Type B pancreatic cell (in vitro differentiated cells): ENCODE results near the gene DIAPH1. TPM values are rescaled to one million over a fixed set of nuclear protein-coding genes. Genes with fewer than 3 reads are reported as not detected.

ENCODE experiments used
- DNase-seq: peaks from one replicate; pipeline ENCODE4 v3.0.0; 2021; ENCODE audit warnings: mixed read lengths; ENCODE audit not compliant: unreplicated experiment; ENCODE audit errors: extremely low spot score
- H3K27ac Mint-ChIP-seq: 2 replicates; pipeline ENCODE4 v1.8.0; 2021; ENCODE audit warnings: mild to moderate bottlenecking, mixed read lengths
- H3K27me3 Mint-ChIP-seq: 2 replicates; pipeline ENCODE4 v1.8.0; 2021; ENCODE audit warnings: mixed read lengths
- H3K36me3 Mint-ChIP-seq: 2 replicates; pipeline ENCODE4 v1.8.0; 2021; ENCODE audit warnings: mixed read lengths
- H3K4me1 Mint-ChIP-seq: one replicate; pipeline ENCODE4 v1.8.0; 2021; ENCODE audit warnings: mixed read lengths; ENCODE audit not compliant: unreplicated experiment
- H3K4me3 Mint-ChIP-seq: 2 replicates; pipeline ENCODE4 v1.8.0; 2021; ENCODE audit warnings: mild to moderate bottlenecking, mixed read lengths
- H3K9me3 Mint-ChIP-seq: 2 replicates; pipeline ENCODE4 v1.8.0; 2021; ENCODE audit warnings: mixed read lengths
- CTCF ChIP-seq: fragments of 200-600 bp; sonication (generic); conservative IDR thresholded peaks from 2 replicates; pipeline ENCODE4 v1.5.0; 2021; ENCODE audit warnings: antibody characterized with exemption, mild to moderate bottlenecking
- total RNA-seq: library from RNA; stranded (reverse); gene quantifications from 2 replicates; pipeline ENCODE4 v1.2.1, GENCODE V29; 2021; ENCODE audit warnings: low replicate concordance

DIAPH1 gene
- total RNA-seq, 1 donor from 2014 or later: 79.6 TPM

DNA sequence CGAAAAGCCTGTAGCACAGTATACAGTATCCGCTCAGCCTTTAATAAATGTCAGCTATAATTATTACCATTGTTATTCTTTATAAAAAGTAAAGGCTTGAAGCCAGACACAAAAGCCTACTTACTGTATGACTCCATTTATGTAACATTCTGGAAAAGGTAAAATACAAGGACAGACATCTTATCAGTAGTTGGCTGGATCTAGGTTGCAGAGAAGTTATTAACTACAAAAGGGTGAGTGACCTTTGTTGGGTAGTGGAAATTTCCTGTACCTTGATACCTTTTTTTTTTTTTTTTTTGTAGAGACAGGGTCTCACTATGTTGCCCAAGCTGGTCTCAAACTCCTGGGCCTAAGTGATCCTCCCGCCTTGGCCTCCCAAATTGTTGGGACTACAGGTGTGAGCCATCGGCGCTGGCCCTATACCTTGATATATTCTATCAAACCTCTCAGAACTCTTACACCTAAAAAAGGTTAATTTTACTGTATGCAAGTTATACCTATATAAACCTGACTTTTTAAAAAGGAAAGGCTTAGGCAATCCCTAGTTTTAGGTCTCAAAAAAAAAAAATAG, 11.9 kb upstream of the DIAPH1 start:
- no peaks in the 10 kb centered on the region for H3K9me3 Mint-ChIP-seq
- no peaks in the 10 kb centered on the region for H3K27me3 Mint-ChIP-seq
- no peak overlapping the region for H3K4me3 Mint-ChIP-seq
- no peak for DNase-seq
- peaks cover 8% of the 10 kb centered on the region for H3K4me1 Mint-ChIP-seq
- H3K36me3 Mint-ChIP-seq: peaks cover 25% of the 10 kb centered on the region
- no peak for TF ChIP-seq CTCF
- H3K27ac Mint-ChIP-seq: no peak overlapping the region

DNA sequence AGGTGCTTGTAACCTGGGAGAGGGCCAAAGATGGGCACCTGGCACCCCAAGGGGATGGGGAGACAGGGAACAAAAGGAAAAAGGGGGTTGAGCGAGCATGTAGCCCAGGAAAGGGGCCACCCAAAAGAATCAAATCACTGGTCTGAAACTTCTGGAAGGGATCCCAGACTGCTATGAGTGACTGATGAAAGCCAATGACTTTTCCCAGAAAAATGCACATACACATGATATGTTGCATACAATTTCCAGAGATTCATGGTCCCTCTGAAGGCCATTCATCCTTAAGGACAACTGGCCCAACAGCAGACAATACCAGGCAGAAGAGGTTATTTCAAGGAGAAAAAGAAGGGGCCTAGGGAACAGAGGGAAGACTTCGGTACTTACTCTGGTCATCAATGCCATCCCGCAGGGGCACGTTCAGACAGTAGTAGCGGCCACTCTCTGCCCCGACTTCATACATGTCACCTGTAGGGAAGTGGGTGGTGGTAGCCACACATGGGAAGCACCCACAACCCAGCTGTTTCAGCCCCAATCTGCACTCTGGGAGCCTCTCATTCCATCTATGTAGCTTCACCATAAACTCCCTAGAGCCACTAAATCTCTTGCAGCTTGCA, 9.5 kb upstream of the DIAPH1 start:
- H3K4me1 Mint-ChIP-seq: peaks cover 2% of the 10 kb centered on the region
- no peaks in the 10 kb centered on the region for H3K27me3 Mint-ChIP-seq
- no peak for TF ChIP-seq CTCF
- no peak for DNase-seq
- H3K9me3 Mint-ChIP-seq: no peaks in the 10 kb centered on the region
- H3K4me3 Mint-ChIP-seq: no peak overlapping the region
- H3K27ac Mint-ChIP-seq: no peak overlapping the region
- peaks cover 29% of the 10 kb centered on the region for H3K36me3 Mint-ChIP-seq

GRCh38 chr5:141623611-141624010, 4.8 kb upstream of the DIAPH1 start:
- H3K9me3 Mint-ChIP-seq: no peaks in the 10 kb centered on the region
- TF ChIP-seq CTCF: no peak
- peaks cover 29% of the 10 kb centered on the region for H3K36me3 Mint-ChIP-seq
- no peak overlapping the region for H3K4me3 Mint-ChIP-seq
- DNase-seq: no peak
- no peak overlapping the region for H3K27ac Mint-ChIP-seq
- no peaks in the 10 kb centered on the region for H3K27me3 Mint-ChIP-seq
- peaks cover 6% of the 10 kb centered on the region for H3K4me1 Mint-ChIP-seq

DNA sequence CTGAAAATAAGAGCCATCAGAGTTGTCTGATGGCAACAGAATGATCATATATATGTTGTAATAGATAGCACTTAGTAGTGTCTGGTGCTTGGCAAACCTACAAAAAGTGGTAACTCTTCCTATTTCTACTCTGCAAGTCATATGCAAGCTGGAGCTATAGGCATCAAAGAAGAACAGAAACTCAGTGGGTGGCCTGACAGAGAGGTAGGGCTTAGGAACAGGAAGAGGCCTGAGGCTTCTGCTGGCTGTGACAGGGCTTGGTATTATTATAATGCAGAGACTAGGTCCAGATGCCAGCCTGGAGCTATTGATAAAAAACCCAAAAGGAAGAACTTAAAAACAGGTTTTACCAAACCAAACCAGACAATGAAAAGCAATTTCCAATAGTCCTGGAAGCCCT, 4.4 kb upstream of the DIAPH1 start:
- peaks cover 6% of the 10 kb centered on the region for H3K4me1 Mint-ChIP-seq
- no peaks in the 10 kb centered on the region for H3K9me3 Mint-ChIP-seq
- H3K4me3 Mint-ChIP-seq: no peak overlapping the region
- TF ChIP-seq CTCF: no peak
- H3K27ac Mint-ChIP-seq: no peak overlapping the region
- DNase-seq: no peak
- no peaks in the 10 kb centered on the region for H3K27me3 Mint-ChIP-seq
- peaks cover 28% of the 10 kb centered on the region for H3K36me3 Mint-ChIP-seq

DNA sequence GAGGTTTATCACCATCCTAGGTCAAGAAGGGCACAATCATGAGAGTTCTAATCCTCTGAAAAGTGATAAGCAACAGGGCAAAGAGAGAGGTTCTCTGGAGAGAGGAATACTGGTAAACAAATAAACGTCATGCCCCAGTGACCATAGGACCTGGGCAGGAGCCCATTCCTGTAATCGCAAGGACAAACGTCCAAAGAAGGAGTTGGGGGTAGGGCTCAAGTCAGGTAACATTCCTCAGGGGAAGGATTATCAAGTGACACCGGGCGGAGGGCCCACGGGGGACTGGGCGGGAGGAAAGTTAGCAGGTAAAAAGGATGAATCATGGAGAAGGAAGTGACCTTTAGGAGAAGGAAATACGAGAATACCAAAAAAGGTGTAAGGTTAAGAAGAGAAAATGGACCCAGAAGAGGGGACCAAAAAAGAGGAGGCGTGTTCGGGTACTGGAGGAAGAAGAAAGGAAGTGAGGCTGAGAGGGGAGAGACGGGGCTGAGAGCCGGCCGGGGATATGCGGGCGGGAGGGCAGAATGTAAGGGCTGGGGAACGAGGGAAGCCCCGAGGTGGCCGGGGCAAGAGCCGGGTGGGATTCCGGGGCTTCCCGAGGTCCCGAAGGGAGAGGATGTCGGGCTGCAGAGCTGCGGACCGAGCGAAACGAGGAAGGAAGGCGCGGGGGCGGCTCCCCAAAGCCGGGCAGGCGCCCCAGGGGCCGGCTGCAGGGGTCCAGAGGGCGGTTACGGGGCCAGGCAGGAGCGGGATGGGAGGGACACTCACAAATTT, 583 bp downstream of the DIAPH1 start:
- TF ChIP-seq CTCF: no peak
- H3K27me3 Mint-ChIP-seq: no peaks in the 10 kb centered on the region
- no peak for DNase-seq

More for the DNA sequence above, 583 bp downstream of the DIAPH1 start:
- peaks cover 13% of the 10 kb centered on the region for H3K36me3 Mint-ChIP-seq
- peak overlapping the region; percentile 97 for H3K4me3 Mint-ChIP-seq
- H3K27ac Mint-ChIP-seq: peak overlapping the region; percentile 98
- no peaks in the 10 kb centered on the region for H3K9me3 Mint-ChIP-seq
- peaks cover 28% of the 10 kb centered on the region for H3K4me1 Mint-ChIP-seq
